Occipital lobe (tissue), 2 donors: Measurements from ENCODE around the gene PLG. TPM values are rescaled to one million over a fixed set of nuclear protein-coding genes. Genes with fewer than 3 reads are reported as not detected.
"Not testable (repeated sequence)": the region's sequence is repeated elsewhere in the genome, so short reads cannot be mapped to it uniquely, and the experiment has no call there.

Source experiments
- DNase-seq: peaks from one replicate; lab custom pipeline; 2025; lab: John Stamatoyannopoulos, UW
- total RNA-seq: library from RNA; depleted of rRNA; stranded (reverse); fragments of >200 nt; gene quantifications from one replicate; pipeline ENCODE4 v1.2.3, GENCODE V29; 2014

PLG gene
- total RNA-seq, result 0.62 TPM

DNA sequence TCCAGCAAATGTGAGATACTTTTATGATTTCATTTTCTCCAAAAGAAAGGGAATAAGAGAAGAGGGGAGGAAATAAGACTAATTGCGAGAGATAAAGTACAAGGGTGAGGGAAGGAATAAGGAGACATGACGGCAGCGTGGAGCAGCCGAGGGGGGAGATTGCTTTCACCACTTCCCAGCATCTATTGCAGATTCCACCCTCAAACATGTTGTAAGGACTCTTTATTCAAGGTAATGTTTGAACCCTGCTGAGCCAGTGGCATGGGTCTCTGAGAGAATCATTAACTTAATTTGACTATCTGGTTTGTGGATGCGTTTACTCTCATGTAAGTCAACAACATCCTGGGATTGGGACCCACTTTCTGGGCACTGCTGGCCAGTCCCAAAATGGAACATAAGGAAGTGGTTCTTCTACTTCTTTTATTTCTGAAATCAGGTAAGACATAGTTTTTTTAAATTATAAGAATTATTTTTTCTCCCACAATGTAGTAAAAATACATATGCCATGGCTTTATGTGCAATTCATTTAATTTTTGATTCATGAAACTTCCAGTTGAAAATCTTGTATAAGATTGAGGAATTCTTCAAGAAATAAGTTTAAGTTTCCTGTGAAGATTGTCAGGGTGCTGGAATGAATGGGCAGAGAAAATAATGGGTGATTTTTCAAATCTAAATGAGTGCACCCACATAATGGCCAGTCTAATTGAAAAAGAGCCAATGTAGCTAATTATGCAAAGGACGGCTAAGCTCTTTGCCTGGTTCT, at the start of gene PLG:
TSS of gene PLG (plus strand) at position 327 of the 763 bp plus-strand sequence. CDS start at position 388, 61 bp downstream.
- not testable (repeated sequence) for DNase-seq

GRCh38 chr6:160659562-160659961, 42.5 kb upstream of the PLG start:
- no peak for DNase-seq

DNA sequence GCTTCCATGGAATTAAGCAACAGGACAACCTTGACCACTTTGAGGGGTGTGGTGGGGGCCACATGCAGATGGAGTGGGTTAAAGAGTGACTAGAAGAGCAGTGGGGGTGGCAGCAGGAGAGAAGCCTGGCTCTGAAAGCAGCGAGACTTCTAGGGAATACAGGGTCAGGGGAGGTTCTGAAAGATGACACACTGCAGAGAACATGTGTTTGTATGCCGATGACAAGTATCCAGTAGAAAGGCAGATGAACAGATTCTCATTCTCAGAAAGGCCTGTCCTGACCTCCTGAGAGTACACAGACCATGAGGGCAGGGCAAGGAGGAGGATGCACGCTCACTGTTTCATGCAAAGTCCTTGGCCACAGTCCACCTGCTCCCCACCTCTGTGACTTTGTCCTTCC, 40.8 kb upstream of the PLG start:
- DNase-seq, result no peak

- DNase-seq, result no peak
Measured at GRCh38 chr6:160662429-160662828, 39.6 kb upstream of the PLG start.

DNA sequence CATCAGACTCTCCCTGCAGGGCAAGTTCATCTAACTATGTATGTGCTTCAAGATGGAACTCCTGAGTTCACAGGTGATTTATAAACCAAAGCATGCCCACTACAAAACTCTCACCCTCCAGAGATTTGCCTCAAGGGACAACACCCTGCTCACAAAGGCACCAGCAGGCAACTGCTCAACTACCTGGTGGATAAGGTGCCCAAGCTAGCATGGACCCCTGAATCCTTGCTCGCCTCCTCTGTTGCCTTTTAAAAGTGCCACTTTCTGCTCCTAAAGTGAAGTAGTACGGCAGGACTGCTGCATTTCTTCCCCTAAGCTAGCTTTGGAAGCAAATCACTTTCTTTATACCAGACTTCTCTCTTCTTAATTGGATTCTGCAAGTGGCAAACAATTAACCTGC, 39.2 kb upstream of the PLG start:
- no peak for DNase-seq

GRCh38 chr6:160664198-160664597, 37.8 kb upstream of the PLG start, which contains the start of gene LPA:
Gene LPA, minus strand, starts transcription at chr6:160664275. Its CDS starts 61 bp downstream, at chr6:160664214.
- DNase-seq, result not testable (repeated sequence)

DNA sequence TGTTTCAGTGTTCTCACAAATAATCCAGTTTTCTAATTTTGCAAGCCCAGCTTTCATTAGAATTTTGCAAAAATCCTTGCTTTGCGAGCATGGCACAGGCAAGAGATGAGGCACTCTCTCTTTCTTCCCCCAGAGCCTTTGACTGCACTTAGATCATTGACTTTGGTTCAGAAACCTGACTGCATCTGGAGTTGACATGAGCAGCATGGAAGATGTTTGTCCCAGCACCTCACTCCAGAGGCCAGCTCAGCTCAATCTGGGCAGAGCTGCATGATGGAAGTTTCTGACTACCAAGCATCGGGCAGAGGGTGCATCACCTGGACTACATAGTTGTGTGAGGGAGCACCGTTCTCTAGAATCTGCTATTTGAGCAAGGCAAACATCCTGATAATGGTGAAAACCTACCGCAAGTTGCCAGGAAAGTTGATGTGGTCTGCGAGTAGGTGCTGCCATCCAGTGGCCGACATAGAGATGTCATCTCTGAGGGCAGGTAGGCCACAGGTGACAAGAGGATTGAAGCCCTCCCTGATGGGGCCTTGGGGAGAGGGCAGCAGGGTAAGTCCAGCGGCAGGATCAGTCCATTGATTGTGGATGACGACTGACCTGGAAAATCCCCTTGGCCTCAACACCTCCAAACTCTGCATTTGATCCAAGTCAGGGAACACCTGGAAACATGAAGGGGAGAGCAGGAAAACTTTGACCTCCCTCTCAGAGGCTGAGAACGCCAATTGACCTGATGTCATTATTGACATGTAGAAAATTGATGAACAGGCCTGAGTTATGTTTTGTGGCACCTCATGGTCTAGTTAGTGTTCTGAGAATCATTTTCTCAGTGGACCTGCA, 34.2 kb upstream of the PLG start:
- no peak for DNase-seq

GRCh38 chr6:160668589-160668988, 33.5 kb upstream of the PLG start:
- no peak for DNase-seq

DNA sequence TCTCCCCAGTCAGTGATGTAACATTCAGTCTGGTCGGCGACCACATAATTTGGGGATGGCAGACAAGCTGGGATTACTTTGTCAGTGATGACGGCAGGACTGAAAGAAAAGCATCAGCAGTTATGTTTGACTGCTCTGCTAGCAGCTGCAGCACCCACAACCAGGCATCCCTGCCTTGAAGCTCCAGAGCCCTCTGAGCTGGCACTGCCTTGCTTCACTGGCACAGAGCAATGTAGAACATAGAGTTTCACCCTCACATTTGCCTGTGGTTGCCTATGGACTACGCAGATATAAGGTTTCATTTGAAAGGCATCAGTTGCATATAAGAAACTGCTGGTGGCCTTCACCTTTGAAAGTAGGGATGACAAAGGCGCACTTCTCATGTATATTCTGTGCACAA, 25.6 kb upstream of the PLG start:
- not testable (repeated sequence) for DNase-seq

GRCh38 chr6:160678230-160678629, 23.8 kb upstream of the PLG start:
- DNase-seq, result no peak

GRCh38 chr6:160678744-160679401, 23.2 kb upstream of the PLG start:
- DNase-seq, result no peak

DNA sequence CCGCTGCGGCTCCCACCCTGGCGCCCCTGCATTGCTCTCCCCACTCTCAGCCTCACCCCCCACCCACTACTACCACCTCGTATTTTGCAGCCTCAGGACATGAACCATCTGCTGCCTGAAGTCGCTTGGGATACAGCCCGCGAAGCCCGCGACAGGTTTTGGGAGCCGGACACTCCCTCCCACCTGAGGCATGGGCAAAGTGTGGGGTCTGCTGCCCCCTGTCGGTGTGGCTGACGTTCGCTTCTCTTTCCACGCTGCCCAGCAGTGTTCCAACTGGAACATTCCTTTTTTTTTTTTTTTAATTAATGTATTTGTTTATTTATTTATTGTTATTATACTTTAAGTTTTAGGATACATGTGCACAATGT, 22.7 kb upstream of the PLG start:
- DNase-seq, result no peak

DNA sequence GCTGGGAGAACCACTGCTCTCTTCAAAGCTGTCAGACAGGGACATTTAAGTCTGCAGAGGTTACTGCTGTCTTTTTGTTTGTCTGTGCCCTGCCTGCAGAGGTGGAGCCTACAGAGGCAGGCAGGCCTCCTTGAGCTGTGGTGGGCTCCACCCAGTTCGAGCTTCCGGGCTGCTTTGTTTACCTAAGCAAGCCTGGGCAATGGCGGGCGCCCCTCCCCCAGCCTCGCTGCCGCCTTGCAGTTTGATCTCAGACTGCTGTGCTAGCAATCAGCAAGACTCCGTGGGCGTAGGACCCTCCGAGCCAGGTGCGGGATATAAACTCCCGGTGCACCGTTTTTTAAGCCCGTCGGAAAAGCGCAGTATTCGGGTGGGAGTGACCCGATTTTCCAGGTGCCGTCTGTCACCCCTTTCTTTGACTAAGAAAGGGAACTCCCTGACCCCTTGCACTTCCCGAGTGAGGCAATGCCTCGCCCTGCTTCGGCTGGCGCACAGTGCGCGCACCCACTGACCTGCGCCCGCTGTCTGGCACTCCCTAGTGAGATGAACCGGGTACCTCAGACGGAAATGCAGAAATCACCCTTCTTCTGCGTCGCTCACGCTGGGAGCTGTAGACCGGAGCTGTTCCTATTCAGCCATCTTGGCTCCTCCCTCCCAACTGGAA, 16.8 kb upstream of the PLG start:
- DNase-seq, result not testable (repeated sequence)

- DNase-seq, result no peak
Measured at GRCh38 chr6:160685762-160686450, 16.1 kb upstream of the PLG start.

- DNase-seq, result no peak
Measured at GRCh38 chr6:160690458-160690857, 11.6 kb upstream of the PLG start.

GRCh38 chr6:160691617-160692016, 10.4 kb upstream of the PLG start:
- no peak for DNase-seq

GRCh38 chr6:160692369-160692959, 9.6 kb upstream of the PLG start:
- DNase-seq, result no peak

DNA sequence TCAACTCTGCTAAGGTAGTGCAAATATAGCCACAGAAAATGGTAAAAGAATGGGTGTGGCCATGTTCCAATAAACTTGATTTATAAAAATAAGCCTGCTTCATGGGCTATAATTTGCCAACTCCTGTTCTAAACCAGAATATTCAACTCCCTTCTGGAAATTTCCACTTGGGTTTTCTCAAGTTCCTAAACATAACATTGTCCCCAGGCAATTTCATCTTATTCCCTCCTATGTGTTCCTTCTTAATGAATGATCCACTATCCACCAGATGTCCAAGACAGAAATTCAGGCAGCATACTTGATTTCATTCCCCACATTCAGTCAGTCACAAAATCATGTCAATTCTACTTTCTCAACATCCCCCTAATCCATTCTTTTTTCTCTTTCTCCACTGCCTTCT, 7.0 kb upstream of the PLG start:
- not testable (repeated sequence) for DNase-seq

DNA sequence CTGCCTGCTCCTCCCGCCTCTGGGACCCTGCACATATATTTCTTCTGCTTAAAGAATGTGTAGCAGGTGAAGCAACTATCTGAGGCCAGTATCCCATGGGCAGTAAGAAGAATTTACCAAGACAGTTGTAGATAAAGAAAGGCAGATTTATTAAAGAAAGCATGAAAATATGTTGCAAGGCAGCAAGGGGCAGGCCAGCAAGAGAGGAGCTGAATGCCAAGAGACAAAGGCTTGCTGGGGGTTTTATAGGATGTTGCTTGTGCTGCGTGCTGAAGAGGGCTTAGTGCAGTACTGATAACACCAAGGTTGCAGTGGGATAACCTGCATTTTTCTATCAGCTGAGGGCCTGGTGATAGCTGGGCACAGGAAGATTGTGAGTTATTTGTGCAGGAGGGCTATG, 6.4 kb upstream of the PLG start:
- DNase-seq, result not testable (repeated sequence)

DNA sequence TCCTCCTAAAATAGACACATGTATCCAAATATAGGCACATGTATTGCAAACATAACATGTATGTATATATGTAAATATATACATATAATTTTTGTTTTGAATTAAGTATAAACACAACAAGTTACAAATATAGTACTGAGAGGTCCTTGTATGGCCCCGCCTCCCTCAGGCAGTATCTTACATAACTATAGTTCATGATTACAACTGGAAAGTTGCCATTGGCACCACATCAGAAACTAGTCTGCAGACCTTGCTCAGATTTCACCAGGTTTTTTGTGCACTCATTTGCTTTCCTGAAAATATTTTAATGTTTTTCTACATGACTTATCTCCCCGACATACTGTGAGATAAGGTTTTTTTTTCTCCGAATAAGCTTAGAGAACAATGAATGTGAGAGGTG, 5.2 kb upstream of the PLG start:
- DNase-seq, result not testable (repeated sequence)

DNA sequence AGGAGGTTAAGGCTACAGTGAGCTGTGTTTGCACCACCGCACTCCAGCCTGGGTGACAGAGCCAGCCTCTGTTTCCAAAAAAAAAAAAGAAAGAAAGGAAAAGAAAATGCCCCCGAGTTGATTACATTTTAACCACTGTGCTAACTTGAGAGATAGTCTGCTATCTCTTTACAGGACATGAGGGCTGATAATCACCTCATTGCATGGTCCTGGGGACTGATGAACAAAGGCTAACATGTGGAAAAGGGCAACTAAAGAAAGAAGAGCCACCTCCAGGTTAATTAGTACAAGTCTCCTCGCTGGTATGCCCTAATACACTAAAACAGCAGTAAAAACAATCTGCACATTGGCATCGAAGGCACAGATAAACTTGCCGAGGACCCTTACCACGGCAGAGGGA, 4.2 kb upstream of the PLG start:
- no peak for DNase-seq
